ENCODE results near the gene SLC5A11. TPM values are rescaled to one million over a fixed set of nuclear protein-coding genes. Genes with fewer than 3 reads are reported as not detected.

Gene SLC5A11
- total RNA-seq, 1 experiment from 2014 or later = 0.51 TPM

DNA sequence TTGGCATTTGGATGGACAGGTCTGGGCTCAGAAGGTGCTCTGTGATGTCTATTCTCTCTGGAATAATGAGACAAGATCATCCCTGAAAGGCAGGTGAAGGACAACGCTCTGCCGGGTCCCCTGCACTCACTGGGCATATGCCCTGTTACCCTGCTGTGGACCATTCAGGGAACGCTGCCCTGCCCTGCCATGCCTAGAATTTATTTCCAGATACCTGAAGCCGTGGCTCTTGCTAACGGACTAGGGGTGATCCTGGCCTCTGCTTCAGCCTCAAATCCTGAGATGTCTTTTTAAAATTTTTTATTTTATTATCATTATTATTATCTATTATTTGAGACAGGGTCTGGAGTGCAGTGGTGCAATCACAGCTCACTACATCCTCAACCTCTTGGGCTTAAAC, 3.9 kb downstream of the SLC5A11 start:
- H3K36me3 ChIP-seq (ENCODE audit: low read depth, low read length) = no peaks in the 10 kb centered on the region
- H3K27me3 ChIP-seq (ENCODE audit: low read length) = no peaks in the 10 kb centered on the region
- no peaks in the 10 kb centered on the region for H3K9me2 ChIP-seq (replicated peaks; ENCODE audit: low read length)
- ChIA-PET CTCF (no interaction called here), POLR2A (ENCODE audit: unreplicated experiment) (no interaction called here)
- no peak overlapping the region for H2AFZ ChIP-seq (ENCODE audit: low read length)
- H3K79me2 ChIP-seq (ENCODE audit: low read length) = no peaks in the 10 kb centered on the region
- intact Hi-C loops (cut with micrococcal nuclease) = loop anchor here (10.0 kb wide), 1 partner anchor 195 kb away; no protein-coding TSS in a partner anchor
- TF ChIP-seq, protein P1, sequence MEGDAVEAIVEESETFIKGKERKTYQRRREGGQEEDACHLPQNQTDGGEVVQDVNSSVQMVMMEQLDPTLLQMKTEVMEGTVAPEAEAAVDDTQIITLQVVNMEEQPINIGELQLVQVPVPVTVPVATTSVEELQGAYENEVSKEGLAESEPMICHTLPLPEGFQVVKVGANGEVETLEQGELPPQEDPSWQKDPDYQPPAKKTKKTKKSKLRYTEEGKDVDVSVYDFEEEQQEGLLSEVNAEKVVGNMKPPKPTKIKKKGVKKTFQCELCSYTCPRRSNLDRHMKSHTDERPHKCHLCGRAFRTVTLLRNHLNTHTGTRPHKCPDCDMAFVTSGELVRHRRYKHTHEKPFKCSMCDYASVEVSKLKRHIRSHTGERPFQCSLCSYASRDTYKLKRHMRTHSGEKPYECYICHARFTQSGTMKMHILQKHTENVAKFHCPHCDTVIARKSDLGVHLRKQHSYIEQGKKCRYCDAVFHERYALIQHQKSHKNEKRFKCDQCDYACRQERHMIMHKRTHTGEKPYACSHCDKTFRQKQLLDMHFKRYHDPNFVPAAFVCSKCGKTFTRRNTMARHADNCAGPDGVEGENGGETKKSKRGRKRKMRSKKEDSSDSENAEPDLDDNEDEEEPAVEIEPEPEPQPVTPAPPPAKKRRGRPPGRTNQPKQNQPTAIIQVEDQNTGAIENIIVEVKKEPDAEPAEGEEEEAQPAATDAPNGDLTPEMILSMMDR (conservative IDR thresholded peaks at IDR 0.05; ENCODE audit: low read depth, low read length) = no peak
- TF ChIP-seq EZH2 (IDR thresholded peaks at IDR 0.05; ENCODE audit: low read length, unreplicated experiment) = no peak
- no peak for TF ChIP-seq EZH2phosphoT487 (IDR thresholded peaks at IDR 0.05; ENCODE audit: borderline replicate concordance, low read length)
- H4K20me1 ChIP-seq (ENCODE audit: low read length) = no peaks in the 10 kb centered on the region
- DNase-seq (no peak), ATAC-seq (no peak)
- H3K4me1 ChIP-seq (ENCODE audit: insufficient read depth, low read length) = peaks cover 59% of the 10 kb centered on the region
- no peak overlapping the region for H3K4me3 ChIP-seq (ENCODE audit: low read length)
- no peak overlapping the region for H3K4me2 ChIP-seq (ENCODE audit: low read length)
- H3K9me3 ChIP-seq (ENCODE audit: low read length) = no peaks in the 10 kb centered on the region
- BruUV-seq (replicated peaks) = no TSS peak
- no peak overlapping the region for H3K9ac ChIP-seq (ENCODE audit: low read length)
- H3K27ac ChIP-seq (ENCODE audit: low read length) = no peak overlapping the region
- H3F3A ChIP-seq (ENCODE audit: low read length, unreplicated experiment) = peaks cover 5% of the 10 kb centered on the region

DNA sequence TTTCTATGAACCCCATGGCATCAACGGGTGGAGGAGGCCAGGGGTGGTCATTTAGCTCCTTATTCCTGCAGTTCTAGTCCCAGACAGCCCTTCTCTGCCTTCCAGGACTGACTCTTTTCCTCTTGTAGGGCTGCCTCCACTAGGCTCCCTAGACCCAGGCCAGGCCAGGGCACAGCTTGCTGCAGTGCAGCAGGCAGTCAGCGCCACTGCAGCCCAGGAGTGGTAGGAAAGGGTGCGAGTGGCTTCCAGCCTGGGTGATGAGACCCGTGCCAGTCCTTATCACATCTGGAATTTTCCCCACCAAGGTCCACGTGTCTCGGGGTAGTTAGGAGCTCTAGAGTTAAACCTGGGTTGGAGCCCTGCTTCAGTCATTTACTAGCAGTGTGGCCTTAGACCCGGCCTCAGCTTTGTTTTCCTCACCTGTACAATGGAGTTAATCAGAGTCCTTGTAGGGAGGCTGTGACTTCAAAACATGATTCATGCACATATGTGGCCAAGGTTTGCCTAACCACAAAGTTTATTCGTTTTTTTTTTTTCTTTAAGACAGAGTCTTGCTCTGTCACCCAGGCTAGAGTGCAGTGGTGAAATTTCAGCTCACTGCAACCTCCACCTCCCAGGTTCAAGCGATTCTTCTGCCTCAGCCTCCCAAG, 4.7 kb downstream of the SLC5A11 start:
- H3K4me3 ChIP-seq (ENCODE audit: low read length) = no peak overlapping the region
- H3K36me3 ChIP-seq (ENCODE audit: low read depth, low read length) = no peaks in the 10 kb centered on the region
- H2AFZ ChIP-seq (ENCODE audit: low read length) = no peak overlapping the region
- intact Hi-C loops (cut with micrococcal nuclease) = no loop called here
- H3K4me2 ChIP-seq (ENCODE audit: low read length) = peak overlapping the region; percentile 21; the same call in 1 of the 2 replicates
- POLR2A ChIA-PET (ENCODE audit: unreplicated experiment) = no interaction called here
- CTCF ChIA-PET = no interaction called here
- no TSS peak for BruUV-seq (replicated peaks)
- peaks cover 5% of the 10 kb centered on the region for H3F3A ChIP-seq (ENCODE audit: low read length, unreplicated experiment)
- no peaks in the 10 kb centered on the region for H4K20me1 ChIP-seq (ENCODE audit: low read length)
- no peaks in the 10 kb centered on the region for H3K9me2 ChIP-seq (replicated peaks; ENCODE audit: low read length)
- peaks cover 59% of the 10 kb centered on the region for H3K4me1 ChIP-seq (ENCODE audit: insufficient read depth, low read length)
- peak overlapping the region; percentile 51 for H3K9ac ChIP-seq (ENCODE audit: low read length)
- H3K79me2 ChIP-seq (ENCODE audit: low read length) = no peaks in the 10 kb centered on the region
- H3K9me3 ChIP-seq (ENCODE audit: low read length) = no peaks in the 10 kb centered on the region
- H3K27me3 ChIP-seq (ENCODE audit: low read length) = no peaks in the 10 kb centered on the region
- DNase-seq (peak; percentile 73), ATAC-seq (peak; percentile 25)
- peak overlapping the region; percentile 83 for H3K27ac ChIP-seq (ENCODE audit: low read length)
- TF ChIP-seq, protein P1 (conservative IDR thresholded peaks at IDR 0.05; ENCODE audit: low read depth, low read length) = no peak

DNA sequence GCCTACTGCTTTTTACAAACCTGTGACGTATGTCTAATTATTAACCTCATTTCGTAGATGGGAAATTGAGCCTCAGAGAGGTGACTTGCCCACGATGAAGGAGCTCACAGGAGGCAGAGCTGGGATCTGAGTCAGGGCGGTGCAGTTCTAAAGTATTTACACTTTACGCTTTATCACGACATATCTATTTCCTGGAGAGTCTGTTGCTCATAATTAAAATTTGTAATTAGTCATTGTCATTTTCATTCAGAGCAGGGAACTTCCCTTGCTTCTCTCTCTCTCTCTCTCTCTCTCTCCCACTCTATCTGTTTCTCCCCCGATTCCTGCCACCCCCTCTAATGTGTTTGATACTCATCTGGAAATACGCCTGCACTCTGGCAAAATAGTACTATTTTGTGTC, 5.9 kb downstream of the SLC5A11 start:
- ChIA-PET CTCF (no interaction called here), POLR2A (ENCODE audit: unreplicated experiment) (no interaction called here)
- Histone ChIP-seq H3K36me3 (ENCODE audit: low read depth, low read length) (no peaks in the 10 kb centered on the region), H3K9me3 (ENCODE audit: low read length) (no peaks in the 10 kb centered on the region), H3K79me2 (ENCODE audit: low read length) (no peaks in the 10 kb centered on the region), H4K20me1 (ENCODE audit: low read length) (no peaks in the 10 kb centered on the region), H3K4me2 (ENCODE audit: low read length) (peak overlapping the region; percentile 72), H3K4me1 (ENCODE audit: insufficient read depth, low read length) (peaks cover 65% of the 10 kb centered on the region), H3K27me3 (ENCODE audit: low read length) (no peaks in the 10 kb centered on the region), H3K9ac (ENCODE audit: low read length) (peak overlapping the region; percentile 38; the same call in 1 of the 2 replicates), H3K4me3 (ENCODE audit: low read length) (peak overlapping the region; percentile 20; the same call in 1 of the 2 replicates), H3K9me2 (replicated peaks; ENCODE audit: low read length) (no peaks in the 10 kb centered on the region), H3K27ac (ENCODE audit: low read length) (peak overlapping the region; percentile 83), H2AFZ (ENCODE audit: low read length) (peak overlapping the region; percentile 53; the same call in 1 of the 2 replicates), H3F3A (ENCODE audit: low read length, unreplicated experiment) (peaks cover 5% of the 10 kb centered on the region)
- DNase-seq (peak; percentile 48), ATAC-seq (peak; percentile 32)
- intact Hi-C loops (cut with micrococcal nuclease) = no loop called here
- no TSS peak for BruUV-seq (replicated peaks)
- TF ChIP-seq EZH2phosphoT487 (IDR thresholded peaks at IDR 0.05; ENCODE audit: borderline replicate concordance, low read length) = no peak
